HCEC 1CT (cell line): ENCODE data around the gene CNR2.
A peak's percentile ranks its signal among the peaks of the same experiment; 100 is the strongest.
"Not testable (repeated sequence)": the region's sequence is repeated elsewhere in the genome, so short reads cannot be mapped to it uniquely, and the experiment has no call there.

ENCODE experiments used
- DNase-seq: peaks from one replicate; pipeline ENCODE4 v3.0.0-alpha.2; 2017

Gene CNR2

GRCh38 chr1:23827717-23828116 is 85.4 kb downstream of the CNR2 start:
- DNase-seq = no peak

DNA sequence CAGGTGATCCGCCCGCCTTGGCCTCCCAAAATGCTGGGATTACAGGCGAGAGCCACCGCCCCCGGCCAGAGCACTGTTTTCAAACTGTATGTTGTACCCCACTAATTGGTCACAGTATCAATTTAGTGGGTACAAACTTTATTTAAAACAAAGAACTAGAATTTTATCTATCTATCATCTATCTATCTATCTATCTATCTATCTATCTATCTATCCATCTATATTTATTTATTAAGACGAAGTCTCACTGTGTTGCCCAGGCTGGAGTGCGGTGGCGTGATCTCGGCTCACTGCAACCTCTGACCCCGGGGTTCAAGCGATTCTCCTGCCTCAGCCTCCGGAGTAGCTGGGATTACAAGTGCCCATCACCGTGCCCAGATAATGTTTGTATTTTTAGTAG is 86.6 kb downstream of the CNR2 start:
- not testable (repeated sequence) for DNase-seq

DNA sequence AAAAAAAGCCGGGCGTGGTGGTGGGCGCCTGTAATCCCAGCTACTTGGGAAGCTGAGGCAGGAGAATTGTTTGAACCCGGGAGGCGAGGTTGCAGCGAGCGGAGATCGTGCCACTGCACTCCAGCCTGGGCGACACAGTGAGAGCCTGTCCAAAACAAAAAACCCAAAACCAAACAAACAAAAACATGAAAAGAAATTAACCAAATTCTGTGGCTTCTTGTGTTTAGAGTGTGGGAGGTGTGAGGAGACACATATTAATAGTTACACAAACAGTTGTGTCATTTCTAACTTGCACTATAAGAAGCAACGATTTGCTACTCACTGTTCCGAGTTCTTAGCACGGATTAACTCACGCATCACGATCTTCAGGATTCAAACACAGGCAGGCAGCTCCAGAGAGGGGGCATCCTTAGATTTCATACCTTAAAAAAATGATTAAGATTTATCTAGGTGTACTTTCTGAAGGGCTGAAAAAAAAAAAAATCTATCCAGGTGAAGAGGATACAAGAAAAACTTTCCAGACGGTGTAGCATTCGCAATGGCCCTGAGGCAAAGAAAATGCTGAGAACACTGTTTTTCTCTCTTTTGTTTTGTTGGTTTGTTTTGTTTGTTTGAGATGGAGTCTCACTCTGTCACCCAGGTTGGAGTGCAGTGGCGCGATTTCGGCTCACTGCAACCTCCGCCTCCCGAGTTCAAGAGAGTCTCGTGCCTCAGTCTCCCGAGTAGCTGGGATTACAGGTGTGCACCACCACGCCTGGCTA is 87.2 kb downstream of the CNR2 start:
- DNase-seq = no peak

DNA sequence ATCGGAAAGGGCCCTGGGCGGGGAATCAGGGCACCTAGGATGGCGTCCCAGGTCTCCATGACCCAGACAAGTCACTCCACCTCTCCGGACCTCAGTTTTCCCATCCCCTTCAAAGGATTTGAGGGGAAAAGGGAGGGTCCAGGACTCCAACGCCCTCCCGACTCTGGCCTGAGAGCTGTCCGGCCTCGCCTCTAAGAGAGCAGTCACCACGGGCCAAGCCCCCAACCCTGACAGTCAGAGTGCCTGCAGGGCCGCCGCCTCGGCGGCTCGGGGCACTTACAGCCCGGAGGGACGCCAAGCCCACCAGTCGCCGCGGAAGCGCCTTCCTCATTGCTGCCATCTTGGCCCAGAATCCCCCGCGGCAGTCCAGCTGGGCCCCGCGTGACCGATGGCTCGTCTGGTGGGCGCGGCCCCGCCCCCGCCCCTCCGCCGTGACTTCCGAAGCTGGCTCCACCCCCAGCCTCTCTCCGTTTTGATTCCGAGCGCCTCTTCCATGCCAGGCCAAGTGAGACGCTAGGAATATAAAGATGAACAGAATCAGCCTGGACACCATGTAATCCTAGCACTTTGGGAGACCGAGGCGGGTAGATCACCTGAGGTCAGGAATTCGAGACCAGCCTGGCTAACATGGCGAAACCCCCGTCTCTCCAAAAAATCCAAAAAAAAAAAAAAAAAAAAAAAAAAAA is 87.9 kb downstream of the CNR2 start, which contains the start of gene HMGCL:
Gene HMGCL, minus strand, starts transcription at position 354 of the 686 bp plus-strand sequence. Its CDS starts 14 bp downstream, at position 340.
- peak; percentile 90 for DNase-seq

DNA sequence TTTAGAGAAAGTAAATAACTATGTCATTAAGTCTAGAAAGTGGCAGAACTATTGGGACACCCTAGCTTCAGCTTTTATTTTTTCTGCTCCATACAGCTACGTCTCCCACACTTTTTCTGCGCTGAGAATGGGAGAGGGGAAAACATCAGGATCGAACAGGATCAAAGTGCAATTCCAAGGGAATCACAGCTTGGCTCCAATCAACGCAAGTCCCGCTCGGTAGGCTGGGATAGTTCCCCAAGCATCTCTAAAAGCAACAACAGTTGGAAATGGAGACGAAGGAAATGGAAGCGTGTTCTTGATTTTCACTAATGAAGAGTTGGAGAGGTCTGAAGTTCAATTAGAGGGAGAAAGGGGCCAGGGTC is 88.5 kb downstream of the CNR2 start:
- no peak for DNase-seq

- no peak for DNase-seq
These were observed 89.4 kb downstream of the CNR2 start for GRCh38 chr1:23823767-23824166.
